ENCODE data around the gene ACTN1.

DNA sequence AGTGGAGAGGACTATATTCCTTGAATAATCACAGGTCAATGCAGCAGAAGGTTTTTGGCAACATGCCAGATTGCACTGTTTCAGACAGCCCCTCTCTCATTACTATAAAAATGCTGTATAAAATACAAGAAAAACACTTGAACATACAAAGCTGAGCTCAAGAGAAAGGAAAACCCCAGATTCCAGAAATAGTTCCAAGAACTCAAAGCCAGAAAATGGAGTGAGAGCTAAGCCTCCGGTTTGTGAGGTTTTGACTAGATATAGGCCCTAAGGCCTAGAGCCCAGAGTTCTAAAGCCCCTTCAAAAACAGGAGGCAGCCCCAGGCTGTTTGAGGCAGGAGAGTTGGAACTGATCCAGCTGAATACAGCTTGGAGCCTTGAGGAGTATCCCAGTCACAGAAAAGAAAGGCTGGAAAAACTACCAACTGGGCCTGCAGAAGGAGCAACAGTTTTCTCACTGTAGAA lies 29.4 kb upstream of the ACTN1 start:
- TF ChIP-seq EZH2phosphoT487 (IDR thresholded peaks at IDR 0.05) = no peak
- no peak for TF ChIP-seq EZH2 (IDR thresholded peaks at IDR 0.05)
